Measurements from ENCODE around the gene YWHAQ. TPM values are rescaled to one million over a fixed set of nuclear protein-coding genes. Genes with fewer than 3 reads are reported as not detected.

Gene YWHAQ
- polyA plus RNA-seq, 1 of the 3 experiments (the other 2 are of a cell fraction): 240 TPM

DNA sequence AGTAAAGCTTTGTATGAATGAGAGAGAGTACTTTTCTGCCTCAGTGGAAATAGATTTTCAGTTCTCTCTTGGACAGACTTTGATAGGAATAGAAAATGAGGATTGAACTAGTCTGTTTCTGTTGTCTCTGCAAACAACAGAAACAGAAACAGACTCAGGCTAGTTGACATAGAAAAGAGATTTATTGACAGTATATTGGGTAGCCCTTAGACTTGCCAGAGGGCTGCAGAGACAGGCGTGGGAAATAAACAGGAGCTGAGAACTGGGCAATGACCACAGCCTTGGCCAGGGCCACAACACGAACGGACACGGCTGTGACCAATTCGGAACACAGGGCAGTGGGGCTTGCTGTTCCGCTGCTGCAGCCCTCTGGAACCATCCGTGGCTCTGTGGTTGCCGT, 30.5 kb upstream of the YWHAQ start (continued):
- TF ChIP-seq, protein P1, sequence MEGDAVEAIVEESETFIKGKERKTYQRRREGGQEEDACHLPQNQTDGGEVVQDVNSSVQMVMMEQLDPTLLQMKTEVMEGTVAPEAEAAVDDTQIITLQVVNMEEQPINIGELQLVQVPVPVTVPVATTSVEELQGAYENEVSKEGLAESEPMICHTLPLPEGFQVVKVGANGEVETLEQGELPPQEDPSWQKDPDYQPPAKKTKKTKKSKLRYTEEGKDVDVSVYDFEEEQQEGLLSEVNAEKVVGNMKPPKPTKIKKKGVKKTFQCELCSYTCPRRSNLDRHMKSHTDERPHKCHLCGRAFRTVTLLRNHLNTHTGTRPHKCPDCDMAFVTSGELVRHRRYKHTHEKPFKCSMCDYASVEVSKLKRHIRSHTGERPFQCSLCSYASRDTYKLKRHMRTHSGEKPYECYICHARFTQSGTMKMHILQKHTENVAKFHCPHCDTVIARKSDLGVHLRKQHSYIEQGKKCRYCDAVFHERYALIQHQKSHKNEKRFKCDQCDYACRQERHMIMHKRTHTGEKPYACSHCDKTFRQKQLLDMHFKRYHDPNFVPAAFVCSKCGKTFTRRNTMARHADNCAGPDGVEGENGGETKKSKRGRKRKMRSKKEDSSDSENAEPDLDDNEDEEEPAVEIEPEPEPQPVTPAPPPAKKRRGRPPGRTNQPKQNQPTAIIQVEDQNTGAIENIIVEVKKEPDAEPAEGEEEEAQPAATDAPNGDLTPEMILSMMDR (IDR thresholded peaks at IDR 0.05): no peak

DNA sequence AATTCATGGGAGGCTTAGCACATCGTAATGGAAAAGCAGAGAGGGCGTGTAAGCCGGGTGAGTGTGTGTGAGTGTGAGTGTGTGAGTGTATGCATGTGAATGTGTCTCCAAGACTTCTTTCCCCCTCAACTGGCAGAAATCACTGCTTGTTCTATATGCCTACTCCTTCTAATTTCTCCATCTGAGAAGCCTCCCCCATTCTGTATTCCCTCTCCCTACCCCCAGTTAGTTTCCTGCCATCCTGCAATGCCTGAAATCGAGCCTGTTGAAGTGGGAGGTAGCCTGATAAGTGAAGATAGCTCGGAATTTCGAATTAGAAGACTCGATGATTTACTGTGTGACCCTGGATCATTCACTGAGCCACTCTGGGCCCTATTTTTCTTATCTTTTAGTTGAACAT, 30.0 kb upstream of the YWHAQ start:
- H4K20me1 ChIP-seq (ENCODE audit: insufficient read depth): no peaks in the 10 kb centered on the region
- H3K36me3 ChIP-seq (replicated peaks in 1 of 2; ENCODE audit: control insufficient read depth in 1 of 2, insufficient read depth in 2 of 2, low read length in 1 of 2): no peaks in the 10 kb centered on the region
- CTCF ChIA-PET: no interaction called here
- H3K4me2 ChIP-seq: no peak overlapping the region
- H3K27me3 ChIP-seq (ENCODE audit: insufficient read depth): no peaks in the 10 kb centered on the region
- peaks cover 17% of the 10 kb centered on the region for H3F3A ChIP-seq (replicated peaks; ENCODE audit: insufficient read depth)
- 85% methylated on average over 7 of the region's 7 CpGs for WGBS (ENCODE audit: low lambda C conversion rate)
- H3K79me2 ChIP-seq (ENCODE audit: insufficient read depth): no peaks in the 10 kb centered on the region
- peaks cover 0 to 27% of the 10 kb centered on the region in 2 experiments; a peak in 2 of 4 replicates for H3K4me1 ChIP-seq (ENCODE audit: control insufficient read depth in 1 of 2, insufficient read depth in 2 of 2, low read depth in 1 of 2, low read length in 1 of 2)
- DNase-seq: no peak
- no peaks in the 10 kb centered on the region for H3K9me2 ChIP-seq
- H3K4me3 ChIP-seq (ENCODE audit: low read depth in 2 of 2, low read length in 1 of 2): no peak overlapping the region
- H3K9ac ChIP-seq: no peak overlapping the region
- POLR2A ChIA-PET: no interaction called here
- no peak overlapping the region for H2AFZ ChIP-seq (ENCODE audit: low read depth)
- no peak overlapping the region for H3K27ac ChIP-seq (ENCODE audit: low read depth in 2 of 2, low read length in 1 of 2)
- TF ChIP-seq SIN3A (IDR thresholded peaks at IDR 0.05; ENCODE audit: borderline replicate concordance, low read depth, low read length) (no peak), TAF1 (IDR thresholded peaks at IDR 0.05; ENCODE audit: borderline replicate concordance, low read depth, low read length) (no peak), MXI1 (IDR thresholded peaks at IDR 0.05; ENCODE audit: low read depth, low read length) (no peak), FOSL2 (IDR thresholded peaks at IDR 0.05; ENCODE audit: borderline replicate concordance, low read depth) (no peak), GABPA (IDR thresholded peaks at IDR 0.05; ENCODE audit: low read depth) (no peak), MEF2A (IDR thresholded peaks at IDR 0.05; ENCODE audit: borderline replicate concordance, low read depth) (no peak), YY1 (IDR thresholded peaks at IDR 0.05; ENCODE audit: low read depth) (no peak), POLR2AphosphoS5 (IDR thresholded peaks at IDR 0.05; ENCODE audit: low read depth, low read length) (no peak)
- TF ChIP-seq, protein P1 (IDR thresholded peaks at IDR 0.05): no peak
- no peaks in the 10 kb centered on the region for H3K9me3 ChIP-seq

DNA sequence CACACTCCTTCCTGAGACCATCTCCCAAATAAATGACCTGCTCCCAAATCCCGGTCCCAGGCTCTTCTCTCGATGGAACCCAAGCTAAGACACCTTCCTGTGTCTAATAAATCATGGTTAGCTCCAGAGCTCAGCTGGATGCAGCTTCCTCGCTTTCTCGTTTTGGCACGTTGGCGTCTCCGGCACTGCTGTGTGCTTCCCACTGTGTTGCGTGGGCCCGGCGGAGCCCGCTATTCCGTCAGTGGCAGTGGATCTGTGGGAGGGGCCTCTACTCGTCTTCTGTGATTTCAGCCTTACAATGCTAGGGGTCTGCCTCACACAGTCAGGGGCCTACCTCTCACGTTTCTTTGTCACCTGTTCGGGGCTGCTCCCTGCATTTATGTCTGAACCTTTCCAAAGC, 29.4 kb upstream of the YWHAQ start:
- H2AFZ ChIP-seq (ENCODE audit: low read depth): no peak overlapping the region
- CTCF ChIA-PET: no interaction called here
- TF ChIP-seq EP300 (IDR thresholded peaks at IDR 0.05; ENCODE audit: borderline replicate concordance in 1 of 2, low read depth in 1 of 2, low read length in 1 of 2): no peak
- no peak for TF ChIP-seq RFX5 (IDR thresholded peaks at IDR 0.05; ENCODE audit: low read length)
- no peak for TF ChIP-seq SIN3A (IDR thresholded peaks at IDR 0.05; ENCODE audit: borderline replicate concordance, low read depth, low read length)
- TF ChIP-seq TCF12 (IDR thresholded peaks at IDR 0.05): no peak
- no peak for TF ChIP-seq SMC3 (IDR thresholded peaks at IDR 0.05; ENCODE audit: low read depth, low read length)
- TF ChIP-seq CHD2 (IDR thresholded peaks at IDR 0.05; ENCODE audit: low read length, partially characterized antibody): no peak
- TF ChIP-seq, protein P2, sequence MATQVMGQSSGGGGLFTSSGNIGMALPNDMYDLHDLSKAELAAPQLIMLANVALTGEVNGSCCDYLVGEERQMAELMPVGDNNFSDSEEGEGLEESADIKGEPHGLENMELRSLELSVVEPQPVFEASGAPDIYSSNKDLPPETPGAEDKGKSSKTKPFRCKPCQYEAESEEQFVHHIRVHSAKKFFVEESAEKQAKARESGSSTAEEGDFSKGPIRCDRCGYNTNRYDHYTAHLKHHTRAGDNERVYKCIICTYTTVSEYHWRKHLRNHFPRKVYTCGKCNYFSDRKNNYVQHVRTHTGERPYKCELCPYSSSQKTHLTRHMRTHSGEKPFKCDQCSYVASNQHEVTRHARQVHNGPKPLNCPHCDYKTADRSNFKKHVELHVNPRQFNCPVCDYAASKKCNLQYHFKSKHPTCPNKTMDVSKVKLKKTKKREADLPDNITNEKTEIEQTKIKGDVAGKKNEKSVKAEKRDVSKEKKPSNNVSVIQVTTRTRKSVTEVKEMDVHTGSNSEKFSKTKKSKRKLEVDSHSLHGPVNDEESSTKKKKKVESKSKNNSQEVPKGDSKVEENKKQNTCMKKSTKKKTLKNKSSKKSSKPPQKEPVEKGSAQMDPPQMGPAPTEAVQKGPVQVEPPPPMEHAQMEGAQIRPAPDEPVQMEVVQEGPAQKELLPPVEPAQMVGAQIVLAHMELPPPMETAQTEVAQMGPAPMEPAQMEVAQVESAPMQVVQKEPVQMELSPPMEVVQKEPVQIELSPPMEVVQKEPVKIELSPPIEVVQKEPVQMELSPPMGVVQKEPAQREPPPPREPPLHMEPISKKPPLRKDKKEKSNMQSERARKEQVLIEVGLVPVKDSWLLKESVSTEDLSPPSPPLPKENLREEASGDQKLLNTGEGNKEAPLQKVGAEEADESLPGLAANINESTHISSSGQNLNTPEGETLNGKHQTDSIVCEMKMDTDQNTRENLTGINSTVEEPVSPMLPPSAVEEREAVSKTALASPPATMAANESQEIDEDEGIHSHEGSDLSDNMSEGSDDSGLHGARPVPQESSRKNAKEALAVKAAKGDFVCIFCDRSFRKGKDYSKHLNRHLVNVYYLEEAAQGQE (IDR thresholded peaks at IDR 0.05; ENCODE audit: low read depth, low read length): no peak
- TF ChIP-seq, protein P3, sequence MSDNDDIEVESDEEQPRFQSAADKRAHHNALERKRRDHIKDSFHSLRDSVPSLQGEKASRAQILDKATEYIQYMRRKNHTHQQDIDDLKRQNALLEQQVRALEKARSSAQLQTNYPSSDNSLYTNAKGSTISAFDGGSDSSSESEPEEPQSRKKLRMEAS (IDR thresholded peaks at IDR 0.05; ENCODE audit: low read depth): no peak

More for the DNA sequence above, 29.4 kb upstream of the YWHAQ start:
- Histone ChIP-seq H4K20me1 (ENCODE audit: insufficient read depth) (no peaks in the 10 kb centered on the region), H3K4me2 (no peak overlapping the region), H3K27ac (ENCODE audit: low read depth in 2 of 2, low read length in 1 of 2) (no peak overlapping the region), H3K27me3 (ENCODE audit: insufficient read depth) (no peaks in the 10 kb centered on the region), H3F3A (replicated peaks; ENCODE audit: insufficient read depth) (peaks cover 21% of the 10 kb centered on the region), H3K4me3 (ENCODE audit: low read depth in 2 of 2, low read length in 1 of 2) (no peak overlapping the region), H3K4me1 (ENCODE audit: control insufficient read depth in 1 of 2, insufficient read depth in 2 of 2, low read depth in 1 of 2, low read length in 1 of 2) (peaks cover 0 to 29% of the 10 kb centered on the region in 2 experiments; a peak in 3 of 4 replicates), H3K9ac (no peak overlapping the region), H3K79me2 (ENCODE audit: insufficient read depth) (no peaks in the 10 kb centered on the region), H3K9me3 (no peaks in the 10 kb centered on the region), H3K9me2 (no peaks in the 10 kb centered on the region), H3K36me3 (replicated peaks in 1 of 2; ENCODE audit: control insufficient read depth in 1 of 2, insufficient read depth in 2 of 2, low read length in 1 of 2) (no peaks in the 10 kb centered on the region)
- WGBS (ENCODE audit: low lambda C conversion rate): 91% methylated on average over 15 of the region's 15 CpGs
- POLR2A ChIA-PET: no interaction called here
- DNase-seq: no peak

Data from SK-N-SH (cell line).